ENCODE measurements around the gene SMAD9.

The SMAD9 gene

GRCh38 chr13:36919833-36920615, at the start of gene SMAD9:
Gene SMAD9 (minus strand): TSS chr13:36920238. CDS start chr13:36879689, 40,549 bp downstream.
- Histone ChIP-seq H3K27ac (ENCODE audit: low read length) (peak within 1 kb of the TSS; percentile 73), H3K36me3 (ENCODE audit: control insufficient read depth in 2 of 2, insufficient read depth in 2 of 2, low read length in 2 of 2) (no peaks in the 10 kb centered on the region), H3K4me1 (ENCODE audit: control insufficient read depth, insufficient read depth, low read length) (peaks cover 12% of the 10 kb centered on the region), H3K9ac (ENCODE audit: low read length in 2 of 2) (peak within 1 kb of the TSS; percentile 72 to 73), H3K27me3 (ENCODE audit: control insufficient read depth in 1 of 2, insufficient read depth in 2 of 2, low read length in 2 of 2) (no peaks in the 10 kb centered on the region), H3K9me3 (ENCODE audit: control insufficient read depth in 2 of 2, low read length in 2 of 2) (no peaks in the 10 kb centered on the region), H3K4me3 (ENCODE audit: low read length in 2 of 2) (peak within 1 kb of the TSS; percentile 83 to 90)

- H3K9me3 ChIP-seq (ENCODE audit: control insufficient read depth in 2 of 2, low read length in 2 of 2): no peaks in the 10 kb centered on the region
- H3K27ac ChIP-seq (ENCODE audit: low read length): no peak overlapping the region
- H3K4me1 ChIP-seq (ENCODE audit: control insufficient read depth, insufficient read depth, low read length): no peaks in the 10 kb centered on the region
- H3K9ac ChIP-seq (ENCODE audit: low read length in 2 of 2): no peak overlapping the region
- H3K4me3 ChIP-seq (ENCODE audit: low read length in 2 of 2): no peak overlapping the region
- H3K27me3 ChIP-seq (ENCODE audit: control insufficient read depth in 1 of 2, insufficient read depth in 2 of 2, low read length in 2 of 2): no peaks in the 10 kb centered on the region
- H3K36me3 ChIP-seq (ENCODE audit: control insufficient read depth in 2 of 2, insufficient read depth in 2 of 2, low read length in 2 of 2): peaks cover 17 to 22% of the 10 kb centered on the region in 2 donors
These were observed 46.4 kb upstream of the SMAD9 start for GRCh38 chr13:36966404-36966803.

DNA sequence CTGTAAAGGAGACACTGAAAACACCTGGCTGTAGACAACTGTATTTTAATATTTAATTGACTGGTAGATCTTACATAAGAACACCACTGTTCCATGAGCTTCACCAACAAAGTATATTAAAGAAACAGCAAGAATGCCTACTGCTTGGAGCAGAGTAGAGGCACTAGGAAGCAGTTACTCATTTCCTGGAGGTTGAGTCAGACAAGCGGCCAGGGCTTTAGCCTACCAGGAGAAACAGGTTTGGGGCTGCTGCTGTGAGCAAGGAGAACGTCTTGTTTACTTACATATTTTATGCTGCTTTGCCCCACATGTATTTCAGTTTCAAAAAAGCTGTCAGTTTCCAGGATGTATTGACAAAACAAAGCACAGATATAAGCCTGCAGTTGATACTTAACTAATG, 45.7 kb upstream of the SMAD9 start:
- Histone ChIP-seq H3K27ac (ENCODE audit: low read length) (no peak overlapping the region), H3K4me3 (ENCODE audit: low read length in 2 of 2) (no peak overlapping the region), H3K9me3 (ENCODE audit: control insufficient read depth in 2 of 2, low read length in 2 of 2) (no peaks in the 10 kb centered on the region), H3K36me3 (ENCODE audit: control insufficient read depth in 2 of 2, insufficient read depth in 2 of 2, low read length in 2 of 2) (peaks cover 17 to 22% of the 10 kb centered on the region in 2 donors), H3K4me1 (ENCODE audit: control insufficient read depth, insufficient read depth, low read length) (no peaks in the 10 kb centered on the region), H3K27me3 (ENCODE audit: control insufficient read depth in 1 of 2, insufficient read depth in 2 of 2, low read length in 2 of 2) (no peaks in the 10 kb centered on the region), H3K9ac (ENCODE audit: low read length in 2 of 2) (no peak overlapping the region)

DNA sequence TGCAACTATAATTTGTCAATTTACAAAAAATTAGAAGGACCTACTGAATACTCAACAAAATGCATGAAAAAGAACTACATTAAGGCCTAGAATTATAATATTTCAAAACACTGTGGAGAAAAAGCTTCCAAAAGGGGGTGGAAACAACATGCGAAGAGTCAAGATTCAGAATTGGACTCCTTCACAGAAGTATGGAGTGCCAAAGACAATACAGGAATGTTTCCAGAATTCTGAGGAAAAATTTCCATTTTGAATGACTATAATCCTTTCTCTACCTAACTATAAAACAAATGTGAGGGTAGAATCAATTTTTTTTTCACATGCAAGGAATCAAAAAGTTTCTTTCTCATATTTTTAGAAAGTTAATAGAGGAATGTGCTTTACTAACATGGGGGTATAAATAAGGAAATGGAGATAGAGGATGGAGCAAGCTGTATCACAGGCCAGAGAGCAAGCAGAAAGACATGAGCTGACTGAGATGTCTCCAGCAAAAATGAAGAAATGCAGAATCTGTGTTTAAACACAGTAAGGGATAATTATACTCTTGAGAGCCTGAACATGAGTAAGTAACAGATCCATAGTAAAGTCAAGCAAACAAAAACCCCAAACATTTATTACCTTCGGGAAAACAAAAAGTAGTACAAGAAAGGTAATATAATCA, 39.5 kb upstream of the SMAD9 start:
- no peak overlapping the region for H3K4me3 ChIP-seq (ENCODE audit: low read length in 2 of 2)
- no peaks in the 10 kb centered on the region for H3K9me3 ChIP-seq (ENCODE audit: control insufficient read depth in 2 of 2, low read length in 2 of 2)
- no peaks in the 10 kb centered on the region for H3K27me3 ChIP-seq (ENCODE audit: control insufficient read depth in 1 of 2, insufficient read depth in 2 of 2, low read length in 2 of 2)
- no peak overlapping the region for H3K27ac ChIP-seq (ENCODE audit: low read length)
- no peaks in the 10 kb centered on the region for H3K4me1 ChIP-seq (ENCODE audit: control insufficient read depth, insufficient read depth, low read length)
- no peak overlapping the region for H3K9ac ChIP-seq (ENCODE audit: low read length in 2 of 2)
- H3K36me3 ChIP-seq (ENCODE audit: control insufficient read depth in 2 of 2, insufficient read depth in 2 of 2, low read length in 2 of 2): peaks cover 6 to 11% of the 10 kb centered on the region in 2 donors

DNA sequence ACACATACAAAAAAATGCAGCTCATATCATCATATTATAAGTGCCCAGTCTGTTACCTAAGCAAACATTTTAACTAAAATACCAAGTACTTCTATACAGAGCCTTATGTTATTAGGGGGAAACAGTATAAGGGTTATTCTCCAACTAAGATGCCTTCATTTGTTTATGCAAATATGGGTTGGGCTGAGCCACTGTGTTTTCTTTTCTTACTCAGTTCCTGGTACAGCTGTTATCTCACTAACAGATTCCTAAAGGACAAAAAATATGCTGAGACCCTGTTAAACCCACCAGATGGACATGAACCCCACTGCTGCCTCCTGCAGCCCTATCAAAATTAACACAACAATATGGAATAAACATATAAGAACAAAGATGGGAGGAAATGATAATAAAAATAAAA, 34.5 kb upstream of the SMAD9 start:
- H3K4me3 ChIP-seq (ENCODE audit: low read length in 2 of 2): no peak overlapping the region
- peaks cover 3 to 6% of the 10 kb centered on the region in 2 donors for H3K36me3 ChIP-seq (ENCODE audit: control insufficient read depth in 2 of 2, insufficient read depth in 2 of 2, low read length in 2 of 2)
- H3K9me3 ChIP-seq (ENCODE audit: control insufficient read depth in 2 of 2, low read length in 2 of 2): no peaks in the 10 kb centered on the region
- H3K27ac ChIP-seq (ENCODE audit: low read length): no peak overlapping the region
- no peaks in the 10 kb centered on the region for H3K4me1 ChIP-seq (ENCODE audit: control insufficient read depth, insufficient read depth, low read length)
- H3K27me3 ChIP-seq (ENCODE audit: control insufficient read depth in 1 of 2, insufficient read depth in 2 of 2, low read length in 2 of 2): no peaks in the 10 kb centered on the region
- no peak overlapping the region for H3K9ac ChIP-seq (ENCODE audit: low read length in 2 of 2)

DNA sequence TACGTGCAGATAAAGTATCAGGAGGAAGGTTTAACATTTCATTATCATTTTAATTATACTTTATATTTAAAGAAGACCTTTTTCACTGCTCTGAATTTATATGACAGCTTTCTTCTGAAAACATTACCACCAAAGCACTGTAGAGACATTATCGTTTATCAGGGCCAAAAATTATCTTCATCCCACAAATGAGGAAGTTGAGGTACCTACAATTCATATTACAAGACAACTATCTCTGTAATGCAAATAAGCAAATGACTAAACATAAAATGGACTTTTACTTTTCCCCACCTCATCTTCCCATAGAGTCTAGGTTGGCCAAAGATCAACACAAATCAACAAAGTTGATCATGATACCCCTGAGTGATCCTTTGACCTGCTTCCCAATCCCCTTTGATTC, 30.9 kb upstream of the SMAD9 start:
- Histone ChIP-seq H3K27me3 (ENCODE audit: control insufficient read depth in 1 of 2, insufficient read depth in 2 of 2, low read length in 2 of 2) (no peaks in the 10 kb centered on the region), H3K4me3 (ENCODE audit: low read length in 2 of 2) (no peak overlapping the region), H3K9ac (ENCODE audit: low read length in 2 of 2) (no peak overlapping the region), H3K4me1 (ENCODE audit: control insufficient read depth, insufficient read depth, low read length) (no peaks in the 10 kb centered on the region), H3K27ac (ENCODE audit: low read length) (no peak overlapping the region), H3K36me3 (ENCODE audit: control insufficient read depth in 2 of 2, insufficient read depth in 2 of 2, low read length in 2 of 2) (peaks cover 3 to 6% of the 10 kb centered on the region in 2 donors), H3K9me3 (ENCODE audit: control insufficient read depth in 2 of 2, low read length in 2 of 2) (no peaks in the 10 kb centered on the region)

DNA sequence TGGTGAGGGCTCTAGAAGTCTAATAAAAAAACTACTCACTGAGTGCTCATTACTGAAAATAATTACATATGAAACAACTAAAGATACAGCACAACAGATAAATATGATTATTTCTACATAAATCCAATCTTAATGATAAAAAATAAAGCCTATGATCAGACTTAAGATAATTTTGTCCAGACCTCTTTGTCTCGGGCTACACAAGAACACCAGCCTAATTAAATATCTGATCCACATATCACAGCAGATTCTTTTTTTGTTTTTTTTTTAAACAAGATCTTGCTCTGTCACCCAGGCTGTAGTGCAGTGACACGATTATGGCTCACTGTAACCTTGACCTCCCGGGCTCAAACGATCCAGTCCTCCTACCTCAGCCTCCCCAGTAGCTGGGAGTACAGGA, 30.3 kb upstream of the SMAD9 start:
- Histone ChIP-seq H3K4me1 (ENCODE audit: control insufficient read depth, insufficient read depth, low read length) (no peaks in the 10 kb centered on the region), H3K27me3 (ENCODE audit: control insufficient read depth in 1 of 2, insufficient read depth in 2 of 2, low read length in 2 of 2) (no peaks in the 10 kb centered on the region), H3K36me3 (ENCODE audit: control insufficient read depth in 2 of 2, insufficient read depth in 2 of 2, low read length in 2 of 2) (peaks cover 3 to 6% of the 10 kb centered on the region in 2 donors), H3K9ac (ENCODE audit: low read length in 2 of 2) (no peak overlapping the region), H3K9me3 (ENCODE audit: control insufficient read depth in 2 of 2, low read length in 2 of 2) (no peaks in the 10 kb centered on the region), H3K27ac (ENCODE audit: low read length) (no peak overlapping the region), H3K4me3 (ENCODE audit: low read length in 2 of 2) (no peak overlapping the region)

- H3K27ac ChIP-seq (ENCODE audit: low read length): no peak overlapping the region
- no peaks in the 10 kb centered on the region for H3K4me1 ChIP-seq (ENCODE audit: control insufficient read depth, insufficient read depth, low read length)
- H3K9me3 ChIP-seq (ENCODE audit: control insufficient read depth in 2 of 2, low read length in 2 of 2): no peaks in the 10 kb centered on the region
- H3K27me3 ChIP-seq (ENCODE audit: control insufficient read depth in 1 of 2, insufficient read depth in 2 of 2, low read length in 2 of 2): no peaks in the 10 kb centered on the region
- no peaks in the 10 kb centered on the region for H3K36me3 ChIP-seq (ENCODE audit: control insufficient read depth in 2 of 2, insufficient read depth in 2 of 2, low read length in 2 of 2)
- no peak overlapping the region for H3K4me3 ChIP-seq (ENCODE audit: low read length in 2 of 2)
- no peak overlapping the region for H3K9ac ChIP-seq (ENCODE audit: low read length in 2 of 2)
These were observed 25.0 kb upstream of the SMAD9 start for GRCh38 chr13:36945078-36945477.

DNA sequence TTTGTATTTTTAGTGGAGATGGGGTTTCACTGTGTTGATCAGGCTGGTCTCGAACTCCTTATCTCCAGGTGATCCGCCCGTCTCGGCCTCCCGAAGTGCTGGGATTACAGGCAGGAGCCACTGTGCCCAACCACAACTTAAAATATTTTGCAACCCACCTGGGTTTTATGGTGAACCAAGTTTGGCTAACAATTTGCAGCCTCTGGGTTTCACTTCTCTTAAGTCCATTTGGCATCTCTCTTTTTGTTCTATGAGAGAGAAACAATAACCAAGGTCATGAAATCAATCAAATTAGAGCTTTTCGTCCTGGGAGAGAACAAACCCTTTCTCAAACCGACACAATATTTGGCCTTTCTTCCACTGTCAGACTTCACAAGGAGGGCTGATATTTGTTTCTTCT, 5.6 kb upstream of the SMAD9 start:
- H3K27ac ChIP-seq (ENCODE audit: low read length): no peak overlapping the region
- no peaks in the 10 kb centered on the region for H3K9me3 ChIP-seq (ENCODE audit: control insufficient read depth in 2 of 2, low read length in 2 of 2)

DNA sequence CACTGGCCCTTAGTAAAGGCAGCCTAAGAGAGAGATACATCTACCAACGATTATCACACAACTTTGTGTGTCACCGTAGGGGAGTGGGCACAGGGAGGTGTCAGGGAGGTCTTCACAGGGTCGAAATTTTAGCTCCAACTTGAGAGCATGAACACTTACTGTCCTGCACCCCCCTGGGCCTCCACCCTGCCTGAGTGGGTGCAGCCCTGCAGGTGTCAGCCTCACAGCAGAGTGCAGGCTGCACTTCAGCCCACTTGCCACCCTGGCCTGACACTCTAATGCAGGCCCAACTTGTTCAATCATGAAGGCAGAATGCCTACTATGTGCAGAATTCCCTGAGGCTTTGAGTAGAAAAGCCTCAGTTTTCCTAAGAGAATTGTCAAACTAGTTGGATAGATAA, 4.0 kb upstream of the SMAD9 start:
- peaks cover 7% of the 10 kb centered on the region for H3K4me1 ChIP-seq (ENCODE audit: control insufficient read depth, insufficient read depth, low read length)
- no peak overlapping the region for H3K27ac ChIP-seq (ENCODE audit: low read length)
- no peak overlapping the region for H3K4me3 ChIP-seq (ENCODE audit: low read length in 2 of 2)
- no peaks in the 10 kb centered on the region for H3K36me3 ChIP-seq (ENCODE audit: control insufficient read depth in 2 of 2, insufficient read depth in 2 of 2, low read length in 2 of 2)
- no peaks in the 10 kb centered on the region for H3K27me3 ChIP-seq (ENCODE audit: control insufficient read depth in 1 of 2, insufficient read depth in 2 of 2, low read length in 2 of 2)
- no peak overlapping the region for H3K9ac ChIP-seq (ENCODE audit: low read length in 2 of 2)
- H3K9me3 ChIP-seq (ENCODE audit: control insufficient read depth in 2 of 2, low read length in 2 of 2): no peaks in the 10 kb centered on the region

More for the DNA sequence above, 5.6 kb upstream of the SMAD9 start:
- no peaks in the 10 kb centered on the region for H3K27me3 ChIP-seq (ENCODE audit: control insufficient read depth in 1 of 2, insufficient read depth in 2 of 2, low read length in 2 of 2)
- H3K4me1 ChIP-seq (ENCODE audit: control insufficient read depth, insufficient read depth, low read length): peaks cover 4% of the 10 kb centered on the region
- no peak overlapping the region for H3K4me3 ChIP-seq (ENCODE audit: low read length in 2 of 2)
- no peaks in the 10 kb centered on the region for H3K36me3 ChIP-seq (ENCODE audit: control insufficient read depth in 2 of 2, insufficient read depth in 2 of 2, low read length in 2 of 2)
- H3K9ac ChIP-seq (ENCODE audit: low read length in 2 of 2): no peak overlapping the region

Data from stomach smooth muscle (tissue), 2 donors.